PFSK-1 (cell line): Measurements from ENCODE around the gene PGA5.

Source experiments
- FOXP2 ChIP-seq: optimal IDR thresholded peaks from 2 replicates; pipeline ENCODE3; 2011; ENCODE audit warnings: borderline replicate concordance, control low read depth, inconsistent platforms; ENCODE audit not compliant: insufficient read depth; ENCODE audit errors: extremely low read length, extremely low read depth
- POLR2AphosphoS5 ChIP-seq: IDR thresholded peaks from 2 replicates; pipeline ENCODE4 v1.6.1; 2012; ENCODE audit warnings: low read depth, mild to moderate bottlenecking, control low read depth, low read length, moderate library complexity
- REST ChIP-seq, 2 experiments: IDR thresholded peaks; 2 replicates each; pipeline versions ENCODE4 v1.6.1 to v1.8.0; 2011 to 2012; ENCODE audit warnings: low read depth in 2 of 2, low read length in 2 of 2, control low read depth in 1 of 2, inconsistent platforms in 1 of 2, mild to moderate bottlenecking in 1 of 2, moderate library complexity in 1 of 2; ENCODE audit not compliant: insufficient read depth in 1 of 2
- SIN3A ChIP-seq: IDR thresholded peaks from 2 replicates; pipeline ENCODE4 v1.6.1; 2012; ENCODE audit warnings: mild to moderate bottlenecking, low read length, moderate library complexity, borderline replicate concordance; ENCODE audit not compliant: insufficient read depth
- TAF1 ChIP-seq: IDR thresholded peaks from 2 replicates; pipeline ENCODE4 v1.6.1; 2012; ENCODE audit warnings: low read length, control low read depth, borderline replicate concordance; ENCODE audit not compliant: insufficient read depth

PGA5 gene

DNA sequence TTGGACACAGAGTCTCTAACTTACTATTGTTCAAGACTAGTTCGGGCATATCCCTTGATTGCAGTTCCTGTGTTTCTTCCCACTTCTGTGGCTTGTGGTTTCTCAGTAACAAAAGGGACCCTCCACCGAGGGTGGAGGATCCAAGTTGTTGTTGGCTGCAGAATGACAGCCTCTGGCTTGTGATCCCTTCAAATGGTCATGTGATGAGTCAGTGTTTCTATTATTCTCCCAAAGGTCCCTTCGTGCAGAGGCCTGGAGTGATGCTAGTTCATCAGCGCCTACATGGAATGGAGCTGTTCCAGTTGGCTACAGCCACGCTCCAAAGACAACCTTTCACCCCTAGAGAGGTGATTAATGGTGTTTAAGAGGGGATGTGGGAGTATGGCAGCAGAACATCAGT is 56.8 kb downstream of the PGA5 start:
- TF ChIP-seq REST (IDR thresholded peaks at IDR 0.05; ENCODE audit: insufficient read depth in 1 of 2, low read depth in 2 of 2, low read length in 2 of 2), result no peak
- TF ChIP-seq FOXP2, result no peak
- TF ChIP-seq TAF1, result no peak
- TF ChIP-seq POLR2AphosphoS5, result no peak
- TF ChIP-seq SIN3A, result no peak

GRCh38 chr11:61298663-61299244 is 57.8 kb downstream of the PGA5 start:
- TF ChIP-seq TAF1 (no peak), REST (IDR thresholded peaks at IDR 0.05; ENCODE audit: insufficient read depth in 1 of 2, low read depth in 2 of 2, low read length in 2 of 2) (no peak), SIN3A (no peak), FOXP2 (no peak), POLR2AphosphoS5 (no peak)
